Small intestine (tissue), 7 donors: ENCODE results near the gene SCAF4. TPM values are rescaled to one million over a fixed set of nuclear protein-coding genes. Genes with fewer than 3 reads are reported as not detected.

ENCODE experiments used
- DNase-seq, 2 donors: peaks; one replicate each; pipeline versions ENCODE4 v3.0.0 to v3.0.0-alpha.2; 2013
- FAIRE-seq: peaks from 2 replicates; lab custom pipeline; 2012; peaks lifted over from hg19 to GRCh38; lab: Jason Lieb, UNC
- H3K27ac ChIP-seq, 3 donors: one replicate each; pipeline ENCODE4 v1.5.1; 2013; ENCODE audit warnings: low read length in 2 of 3, mild to moderate bottlenecking in 2 of 3, control low read depth in 1 of 3, inconsistent platforms in 1 of 3, low read depth in 1 of 3, moderate library complexity in 1 of 3
- H3K27me3 ChIP-seq, 3 donors: one replicate each; pipeline ENCODE4 v1.6.1; 2013; ENCODE audit warnings: low read length in 3 of 3, inconsistent platforms in 1 of 3; ENCODE audit not compliant: control insufficient read depth in 3 of 3, insufficient read depth in 3 of 3
- H3K36me3 ChIP-seq, 3 donors: one replicate each; pipeline ENCODE4 v1.6.1; 2013; ENCODE audit warnings: low read length in 3 of 3, inconsistent platforms in 1 of 3, low read depth in 1 of 3, mild to moderate bottlenecking in 1 of 3, moderate library complexity in 1 of 3; ENCODE audit not compliant: control insufficient read depth in 3 of 3, insufficient read depth in 2 of 3
- H3K4me1 ChIP-seq, 3 donors: one replicate each; pipeline ENCODE4 v1.6.1; 2013; ENCODE audit warnings: low read length in 2 of 3, inconsistent platforms in 1 of 3, low read depth in 1 of 3, mild to moderate bottlenecking in 1 of 3, moderate library complexity in 1 of 3; ENCODE audit not compliant: control insufficient read depth in 3 of 3, insufficient read depth in 2 of 3
- H3K4me3 ChIP-seq, 3 donors: one replicate each; pipeline ENCODE4 v1.5.1; 2013; ENCODE audit warnings: low read length in 3 of 3, control low read depth in 1 of 3, inconsistent platforms in 1 of 3, low read depth in 1 of 3, mild to moderate bottlenecking in 1 of 3, moderate library complexity in 1 of 3
- H3K9me3 ChIP-seq, 2 donors: one replicate each; pipeline ENCODE4 v1.6.1; 2013; ENCODE audit warnings: low read depth in 1 of 2, low read length in 1 of 2; ENCODE audit not compliant: control insufficient read depth in 2 of 2, insufficient read depth in 1 of 2
- WGBS, 3 donors: extraction: QIAGEN DNeasy Blood & Tissue Kit; methylation state at CpG; one replicate each; pipeline ENCODE4 v1.1.7; 2013; 5-methylcytosine and 5-hydroxymethylcytosine counted together
- polyA plus RNA-seq, 4 donors: library from polyadenylated mRNA; stranded (reverse) in 3 of 4; unstranded in 1 of 4; fragments of 200-250 nt in 3 of 4; fragments of 120-200 nt in 1 of 4; gene quantifications; one replicate each; pipeline versions ENCODE4 v1.2.1 to v1.2.3, GENCODE V29; 2013
- donor health status: healthy with polysubstance abuse.
- donor health status: control.
- donor health status: control.
- donor health status: Bipolar disorder and iron deficiency.
- donor health status: healthy.

The SCAF4 gene
- polyA plus RNA-seq, 4 donors, result 10.0 to 42.7 (median 12.3) TPM

DNA sequence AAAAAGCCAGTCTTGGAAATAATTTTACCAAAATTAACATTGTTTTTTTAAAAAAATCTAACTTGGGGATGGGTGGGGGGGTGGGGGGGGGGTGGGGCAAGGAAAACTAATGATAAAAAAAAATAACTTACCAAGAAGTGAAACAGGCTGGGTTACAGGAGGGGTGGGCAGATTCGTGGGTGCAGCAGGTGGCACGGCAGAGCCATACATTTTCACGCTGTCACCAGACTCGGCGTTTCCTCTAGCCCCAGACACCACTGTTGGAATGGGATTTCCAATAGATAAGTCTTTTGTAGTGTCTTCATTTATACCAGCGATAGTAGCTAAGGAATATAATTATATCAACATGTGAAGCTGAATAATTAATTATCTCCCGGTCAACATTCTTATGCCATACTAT, 47.0 kb downstream of the SCAF4 start:
- H3K27me3 ChIP-seq, result no peaks in the 10 kb centered on the region
- WGBS, 3 donors, result 90 to 94% (median 92%) methylated on average over 7 of the region's 7 CpGs
- no peak overlapping the region for H3K27ac ChIP-seq
- FAIRE-seq (no peak), DNase-seq (no peak)
- H3K4me1 ChIP-seq, result no peaks in the 10 kb centered on the region
- H3K4me3 ChIP-seq, result no peak overlapping the region
- H3K36me3 ChIP-seq, result peaks cover 16 to 29% (median 18%) of the 10 kb centered on the region in 3 donors
- no peaks in the 10 kb centered on the region for H3K9me3 ChIP-seq

DNA sequence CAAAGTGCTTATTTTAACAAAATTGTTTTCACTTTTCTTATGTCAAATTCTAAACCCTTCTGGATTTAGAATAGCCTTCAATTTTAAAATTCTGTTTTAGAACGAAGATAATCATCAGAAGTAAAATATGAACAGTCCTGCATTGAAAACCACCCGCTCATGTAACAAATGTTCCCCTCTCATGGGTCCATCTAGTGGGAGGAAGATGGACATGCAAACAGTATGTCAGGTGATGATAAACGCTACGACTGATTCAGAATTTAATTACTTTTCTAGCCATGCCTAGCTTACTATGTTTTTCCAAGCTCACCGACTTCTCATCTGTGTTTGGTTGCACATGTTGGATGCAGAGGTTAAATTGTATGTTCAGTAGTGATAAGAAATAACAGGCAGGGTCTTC, 48.9 kb downstream of the SCAF4 start:
- Histone ChIP-seq H3K27ac (no peak overlapping the region), H3K36me3 (peaks cover 12 to 23% (median 18%) of the 10 kb centered on the region in 3 donors), H3K9me3 (no peaks in the 10 kb centered on the region), H3K4me3 (no peak overlapping the region), H3K27me3 (no peaks in the 10 kb centered on the region), H3K4me1 (no peaks in the 10 kb centered on the region)
- DNase-seq, result no peak
- 76 to 82% (median 77%) methylated on average over 5 of the region's 5 CpGs for WGBS, 3 donors
- FAIRE-seq, result no peak

DNA sequence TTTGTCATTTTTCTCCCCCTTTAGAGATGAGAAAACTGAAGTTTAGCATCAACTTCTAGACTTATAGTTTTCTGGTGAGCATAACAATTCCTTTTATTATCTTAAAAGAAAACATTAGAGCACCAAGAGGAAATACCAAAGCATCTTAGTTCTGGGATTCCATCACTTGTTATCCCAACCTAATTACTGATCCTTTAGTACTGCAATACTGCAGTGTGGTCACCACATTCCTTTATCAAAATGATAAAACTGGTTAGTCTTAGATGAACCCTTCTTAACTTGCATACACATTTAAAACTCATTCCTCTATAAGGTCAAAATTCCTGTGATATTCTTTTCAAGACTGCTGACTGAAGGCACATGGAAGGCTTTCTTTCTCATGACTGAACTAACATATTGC, 49.3 kb downstream of the SCAF4 start:
- no peak overlapping the region for H3K27ac ChIP-seq
- no peaks in the 10 kb centered on the region for H3K4me1 ChIP-seq
- H3K4me3 ChIP-seq, result no peak overlapping the region
- no peak for FAIRE-seq
- H3K36me3 ChIP-seq, result peaks cover 12 to 20% (median 18%) of the 10 kb centered on the region in 3 donors
- DNase-seq, result no peak
- H3K9me3 ChIP-seq, result no peaks in the 10 kb centered on the region
- no peaks in the 10 kb centered on the region for H3K27me3 ChIP-seq

DNA sequence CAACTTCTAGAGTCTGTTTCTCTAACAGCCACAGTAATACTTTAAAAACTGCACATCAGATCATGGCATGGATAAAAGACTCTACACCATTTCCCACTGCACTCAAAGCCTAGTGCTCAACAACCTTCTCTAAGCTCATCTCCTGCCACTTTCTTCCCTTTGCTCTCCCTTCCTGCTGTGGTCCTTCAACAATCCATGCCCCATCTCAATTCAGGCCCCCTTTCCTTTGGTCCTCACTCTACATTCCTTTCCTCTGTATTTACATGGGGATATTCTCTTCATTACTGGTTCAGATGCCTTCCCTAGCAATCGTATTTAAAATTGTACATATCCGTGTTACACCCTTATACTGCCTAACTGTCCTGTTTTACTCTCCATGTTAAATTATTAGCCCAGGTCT, 53.4 kb downstream of the SCAF4 start:
- no peak for FAIRE-seq
- no peak overlapping the region for H3K4me3 ChIP-seq
- 94 to 97% (median 96%) methylated on average over 2 of the region's 2 CpGs for WGBS, 3 donors
- no peaks in the 10 kb centered on the region for H3K27me3 ChIP-seq
- no peak overlapping the region for H3K27ac ChIP-seq
- DNase-seq, result no peak
- no peaks in the 10 kb centered on the region for H3K9me3 ChIP-seq
- H3K4me1 ChIP-seq, result peaks cover 2 to 3% (median 2%) of the 10 kb centered on the region in 3 donors
- H3K36me3 ChIP-seq, result peaks cover 0 to 4% (median 4%) of the 10 kb centered on the region in 3 donors

DNA sequence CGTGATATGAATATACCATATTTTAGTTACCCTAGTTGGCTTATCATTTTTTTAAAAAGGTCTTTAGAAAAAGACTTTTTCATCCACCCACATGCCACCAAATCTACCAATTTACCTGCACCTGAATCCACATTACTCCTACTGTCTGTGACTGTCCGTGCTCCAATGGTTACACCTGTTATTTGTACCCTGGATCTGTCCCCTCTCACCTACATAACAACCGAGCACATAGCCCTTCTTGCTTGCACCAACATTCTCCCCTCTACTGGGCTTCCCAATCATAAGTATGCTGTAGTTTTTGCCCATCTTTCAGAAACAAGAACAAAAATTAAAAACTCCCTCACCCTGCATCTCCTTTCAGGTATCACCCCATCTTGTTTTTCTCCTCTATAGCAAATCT, 54.9 kb downstream of the SCAF4 start:
- H3K27ac ChIP-seq, result no peak overlapping the region
- H3K36me3 ChIP-seq, result peaks cover 0 to 4% (median 1%) of the 10 kb centered on the region in 3 donors
- 94 to 97% (median 95%) methylated on average over 3 of the region's 3 CpGs for WGBS, 3 donors
- H3K4me3 ChIP-seq, result no peak overlapping the region
- H3K27me3 ChIP-seq, result no peaks in the 10 kb centered on the region
- no peak for FAIRE-seq
- no peaks in the 10 kb centered on the region for H3K9me3 ChIP-seq
- DNase-seq, result no peak
- peaks cover 2 to 3% (median 2%) of the 10 kb centered on the region in 3 donors for H3K4me1 ChIP-seq

DNA sequence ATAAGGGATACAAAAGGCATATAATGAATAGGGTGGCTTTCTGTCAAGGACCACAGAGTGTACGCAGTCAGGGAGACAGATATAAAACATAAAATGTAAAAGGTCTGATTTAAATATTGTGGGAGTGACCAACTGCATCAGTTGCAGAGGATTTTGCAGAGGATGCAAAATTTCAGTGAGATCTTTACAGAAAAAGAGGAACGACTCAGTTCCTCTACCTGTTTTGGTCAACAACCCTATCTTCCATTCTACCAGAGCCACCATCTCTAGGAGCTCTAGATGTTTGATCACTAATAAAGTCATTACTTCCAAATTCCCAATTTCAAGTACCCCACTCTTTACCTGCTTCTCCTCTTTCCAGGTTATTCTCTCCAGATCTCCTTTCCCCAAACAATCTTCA, 56.0 kb downstream of the SCAF4 start:
- Histone ChIP-seq H3K4me3 (no peak overlapping the region), H3K36me3 (peaks cover 3 to 12% (median 5%) of the 10 kb centered on the region in 3 donors), H3K27me3 (no peaks in the 10 kb centered on the region), H3K4me1 (peaks cover 2 to 3% (median 2%) of the 10 kb centered on the region in 3 donors), H3K9me3 (no peaks in the 10 kb centered on the region), H3K27ac (no peak overlapping the region)
- DNase-seq (no peak), FAIRE-seq (no peak)
- WGBS, 3 donors, result 85 to 96% (median 88%) methylated on average over 2 of the region's 2 CpGs

DNA sequence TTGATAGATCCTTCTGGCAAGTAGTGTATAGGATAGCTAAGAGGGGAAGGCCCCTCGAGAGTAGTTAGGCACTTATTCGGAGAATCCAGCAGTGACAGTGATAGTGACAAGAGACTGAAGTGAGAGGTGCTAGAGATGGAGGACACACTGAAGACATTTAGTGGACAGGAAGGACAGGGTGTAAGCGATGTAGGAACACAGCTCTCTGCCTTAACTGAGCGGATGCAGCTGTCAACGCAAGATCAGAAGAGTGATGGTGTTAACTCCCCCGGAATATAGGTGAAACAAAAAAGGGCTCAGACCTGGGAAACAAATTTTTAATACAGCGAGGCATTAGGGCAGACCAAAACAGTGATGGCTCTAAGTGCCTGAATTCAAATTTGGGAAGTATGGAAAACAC, 56.6 kb downstream of the SCAF4 start:
- no peak overlapping the region for H3K4me3 ChIP-seq
- 88 to 95% (median 95%) methylated on average over 7 of the region's 7 CpGs for WGBS, 3 donors
- DNase-seq, result no peak
- no peak overlapping the region for H3K27ac ChIP-seq
- no peaks in the 10 kb centered on the region for H3K27me3 ChIP-seq
- H3K4me1 ChIP-seq, result peaks cover 2 to 3% (median 2%) of the 10 kb centered on the region in 3 donors
- no peaks in the 10 kb centered on the region for H3K9me3 ChIP-seq
- H3K36me3 ChIP-seq, result peaks cover 3 to 12% (median 5%) of the 10 kb centered on the region in 3 donors
- FAIRE-seq, result no peak

DNA sequence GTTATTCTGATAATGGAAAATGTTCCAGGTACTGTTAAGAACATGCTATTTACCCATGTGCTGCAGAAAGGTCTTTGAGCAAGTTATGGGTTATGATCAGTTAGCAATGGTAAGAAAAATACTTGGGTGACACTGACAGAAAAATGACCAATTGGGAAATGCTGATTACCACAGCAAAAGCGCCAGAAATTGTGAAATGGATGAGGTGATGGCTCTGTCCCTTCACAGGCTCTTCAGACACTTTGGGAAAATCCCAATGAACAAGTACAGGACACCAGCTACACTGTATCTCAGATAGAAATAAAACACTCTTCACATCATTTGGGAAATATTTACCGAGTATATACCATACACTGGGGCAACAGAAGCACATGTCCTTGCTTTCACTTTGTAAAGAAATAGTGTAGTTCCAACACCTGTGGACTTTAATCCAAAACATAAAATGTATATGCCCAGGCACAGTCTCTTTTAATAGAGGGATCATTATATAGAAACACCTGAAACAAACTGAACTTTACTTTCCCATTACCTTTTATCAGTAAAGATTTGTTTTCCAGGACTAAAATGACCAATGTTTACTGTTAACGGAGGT, 58.5 kb downstream of the SCAF4 start:
- Histone ChIP-seq H3K9me3 (no peaks in the 10 kb centered on the region), H3K27ac (no peak overlapping the region), H3K36me3 (peaks cover 5 to 12% (median 7%) of the 10 kb centered on the region in 3 donors), H3K27me3 (no peaks in the 10 kb centered on the region), H3K4me1 (peaks cover 2 to 3% (median 2%) of the 10 kb centered on the region in 3 donors), H3K4me3 (no peak overlapping the region)
- FAIRE-seq, result no peak
- peak; percentile 13 to 23 for DNase-seq
- WGBS, 3 donors, result 48 to 82% (median 59%) methylated on average over 3 of the region's 3 CpGs

DNA sequence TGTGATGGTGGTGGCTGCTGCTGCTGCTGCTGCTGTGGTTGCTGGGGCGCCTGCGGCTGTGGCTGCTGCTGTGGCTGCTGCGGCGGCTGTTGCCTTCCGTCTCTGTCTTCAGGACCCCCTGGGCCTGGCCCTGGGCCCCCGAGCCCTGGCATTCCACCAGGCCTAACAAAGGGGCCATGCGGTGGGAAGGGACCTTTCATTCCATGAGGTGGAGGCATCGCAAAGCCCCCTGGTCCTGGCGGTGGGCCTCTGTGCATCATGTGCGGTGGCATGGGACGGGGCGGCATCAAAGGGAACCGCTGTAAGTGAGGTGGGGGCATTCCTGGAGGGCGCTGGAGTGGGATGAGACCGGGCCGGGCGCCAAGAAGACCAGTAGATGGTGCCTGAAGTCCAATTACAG, 60.0 kb downstream of the SCAF4 start:
- no peaks in the 10 kb centered on the region for H3K27me3 ChIP-seq
- no peak overlapping the region for H3K27ac ChIP-seq
- DNase-seq (no peak), FAIRE-seq (no peak)
- 92 to 96% (median 94%) methylated on average over 17 of the region's 17 CpGs for WGBS, 3 donors
- peaks cover 7 to 12% (median 7%) of the 10 kb centered on the region in 3 donors for H3K36me3 ChIP-seq
- no peak overlapping the region for H3K4me3 ChIP-seq
- no peaks in the 10 kb centered on the region for H3K9me3 ChIP-seq
- H3K4me1 ChIP-seq, result peaks cover 2 to 3% (median 3%) of the 10 kb centered on the region in 3 donors
